GM21619 (cell line): ENCODE measurements around the gene DBNDD1.
A peak's percentile ranks its signal among the peaks of the same experiment; 100 is the strongest.
"Not testable (repeated sequence)": the region's sequence is repeated elsewhere in the genome, so short reads cannot be mapped to it uniquely, and the experiment has no call there.

Source experiments
- ATAC-seq: cut with Tn5 transposase; IDR thresholded peaks from one replicate; pipeline ENCODE4 v1.9.1; 2021; ENCODE audit not compliant: unreplicated experiment

The DBNDD1 gene

GRCh38 chr16:90012991-90013745 lies 6.1 kb downstream of the DBNDD1 start:
- ATAC-seq = no peak

GRCh38 chr16:90011908-90012501 lies 7.3 kb downstream of the DBNDD1 start:
- no peak for ATAC-seq

- ATAC-seq = no peak
Observed at GRCh38 chr16:90011508-90011819, 7.8 kb downstream of the DBNDD1 start.

GRCh38 chr16:90010676-90011507 lies 8.4 kb downstream of the DBNDD1 start:
- ATAC-seq = no peak

GRCh38 chr16:90009172-90009899 lies 9.9 kb downstream of the DBNDD1 start:
- ATAC-seq = no peak

GRCh38 chr16:90008708-90009145 lies 10.5 kb downstream of the DBNDD1 start:
- ATAC-seq = peak; percentile 60

- ATAC-seq = not testable (repeated sequence)
Observed at GRCh38 chr16:90007635-90008234, 11.5 kb downstream of the DBNDD1 start.

- ATAC-seq = no peak
Observed at GRCh38 chr16:90007015-90007414, 12.2 kb downstream of the DBNDD1 start.

- no peak for ATAC-seq
Observed at GRCh38 chr16:90005956-90006663, 13.1 kb downstream of the DBNDD1 start.

- no peak for ATAC-seq
Observed at GRCh38 chr16:90004577-90004976, 14.7 kb downstream of the DBNDD1 start.

- no peak for ATAC-seq
Observed at GRCh38 chr16:90002759-90003158, 16.5 kb downstream of the DBNDD1 start.

GRCh38 chr16:90001761-90002503 lies 17.3 kb downstream of the DBNDD1 start:
- ATAC-seq = no peak

- no peak for ATAC-seq
Observed at GRCh38 chr16:90000733-90001427, 18.4 kb downstream of the DBNDD1 start.

GRCh38 chr16:89999831-90000574 lies 19.3 kb downstream of the DBNDD1 start:
- ATAC-seq = no peak

- no peak for ATAC-seq
Observed at GRCh38 chr16:89996178-89996489, 23.1 kb downstream of the DBNDD1 start.

- not testable (repeated sequence) for ATAC-seq
Observed at GRCh38 chr16:89995475-89996177, 23.6 kb downstream of the DBNDD1 start.

GRCh38 chr16:89994721-89995474 lies 24.4 kb downstream of the DBNDD1 start:
- ATAC-seq = not testable (repeated sequence)
